GM12875 (cell line): ENCODE data around the gene KCNE1.

Experiments used
- H3K4me3 ChIP-seq: one replicate; pipeline ENCODE4 v1.5.1; 2011; ENCODE audit warnings: low read depth, low read length, control low read depth
- CTCF ChIP-seq: IDR thresholded peaks from 2 replicates; pipeline ENCODE4 v1.5.1; 2011; ENCODE audit warnings: low read depth, mild to moderate bottlenecking, control low read depth, inconsistent platforms, low read length, moderate library complexity, borderline replicate concordance; ENCODE audit not compliant: insufficient read depth

Gene KCNE1

GRCh38 chr21:34526241-34526617 lies 14.2 kb upstream of the KCNE1 start:
- no peak overlapping the region for H3K4me3 ChIP-seq
- TF ChIP-seq CTCF, result no peak

GRCh38 chr21:34524646-34525601 lies 12.9 kb upstream of the KCNE1 start:
- TF ChIP-seq CTCF, result no peak
- no peak overlapping the region for H3K4me3 ChIP-seq

GRCh38 chr21:34523019-34523555 lies 11.1 kb upstream of the KCNE1 start:
- TF ChIP-seq CTCF, result no peak
- H3K4me3 ChIP-seq, result no peak overlapping the region

- H3K4me3 ChIP-seq, result no peak overlapping the region
- no peak for TF ChIP-seq CTCF
Observed at GRCh38 chr21:34522284-34522683, 10.3 kb upstream of the KCNE1 start.

GRCh38 chr21:34521561-34521960 lies 9.6 kb upstream of the KCNE1 start:
- H3K4me3 ChIP-seq, result no peak overlapping the region
- TF ChIP-seq CTCF, result no peak

GRCh38 chr21:34520764-34521508 lies 8.9 kb upstream of the KCNE1 start:
- no peak for TF ChIP-seq CTCF
- no peak overlapping the region for H3K4me3 ChIP-seq

GRCh38 chr21:34520281-34520680 lies 8.3 kb upstream of the KCNE1 start:
- TF ChIP-seq CTCF, result no peak
- no peak overlapping the region for H3K4me3 ChIP-seq
